NCI-H748 (cell line): ENCODE measurements around the gene LYSMD4.

Experiments
- DNase-seq: peaks from one replicate; lab custom pipeline; 2025; ENCODE audit not compliant: unreplicated experiment; lab: John Stamatoyannopoulos, UW

Gene LYSMD4

GRCh38 chr15:99731336-99732123 is 1.7 kb downstream of the LYSMD4 start:
- DNase-seq = no peak

DNA sequence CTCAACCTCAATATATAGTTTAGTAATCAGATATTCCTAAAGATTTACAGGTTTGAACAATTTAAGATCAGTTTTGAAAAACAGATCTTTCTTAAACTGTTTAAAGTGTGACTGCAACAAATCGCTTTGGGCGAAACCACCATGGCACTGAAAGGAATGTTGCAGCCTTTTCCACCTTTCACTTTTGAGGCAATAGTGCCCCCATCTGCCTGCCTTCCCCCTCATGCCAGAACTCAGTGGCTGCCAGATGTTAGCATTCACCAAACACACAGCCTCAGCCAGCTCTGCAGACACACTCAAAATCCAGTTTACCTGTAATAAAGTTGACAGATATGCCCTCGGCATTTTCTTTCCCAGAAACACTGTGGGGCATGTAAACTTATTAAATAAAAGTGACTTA is 3.3 kb downstream of the LYSMD4 start:
- peak; percentile 19 for DNase-seq

DNA sequence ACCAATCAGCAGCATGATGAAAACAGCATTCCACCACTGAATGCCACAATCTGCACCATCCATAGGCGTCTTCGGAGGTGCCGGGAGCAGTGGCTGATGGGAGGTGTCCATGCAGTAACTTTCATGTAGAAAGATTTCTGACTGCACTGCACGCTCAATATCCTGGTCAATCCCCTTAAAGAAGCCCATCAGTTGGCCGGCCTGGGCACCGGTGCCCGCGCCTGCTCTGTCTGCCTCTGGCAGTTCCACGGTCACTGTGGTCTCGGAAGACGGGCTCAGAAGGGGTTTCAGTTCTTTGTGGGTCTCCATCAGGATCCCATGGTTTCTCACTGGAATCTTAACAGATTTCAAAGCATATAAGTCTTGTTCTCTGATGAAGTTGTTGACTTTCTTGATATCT is 3.9 kb downstream of the LYSMD4 start:
- no peak for DNase-seq

GRCh38 chr15:99728916-99729315 is 4.3 kb downstream of the LYSMD4 start:
- DNase-seq = no peak

DNA sequence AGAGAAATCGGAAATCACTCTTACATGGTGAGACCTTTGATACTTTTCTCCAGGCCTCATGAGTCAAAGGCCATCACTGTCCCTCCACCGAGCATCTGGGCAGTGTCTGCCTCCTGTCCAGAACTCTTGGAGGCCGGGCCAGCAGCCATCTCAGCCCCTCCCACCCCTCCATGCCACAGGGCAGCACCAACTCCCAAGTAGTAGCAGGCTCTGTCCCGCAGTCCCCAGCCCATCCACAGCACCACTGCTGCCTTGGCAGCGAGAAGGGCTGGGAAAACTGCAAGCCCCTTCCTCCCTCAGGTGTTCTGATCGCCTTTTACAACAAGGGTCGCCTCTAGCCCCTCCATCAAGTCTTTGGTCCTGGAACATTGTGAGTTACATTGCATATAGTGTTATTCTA is 5.5 kb downstream of the LYSMD4 start:
- no peak for DNase-seq

DNA sequence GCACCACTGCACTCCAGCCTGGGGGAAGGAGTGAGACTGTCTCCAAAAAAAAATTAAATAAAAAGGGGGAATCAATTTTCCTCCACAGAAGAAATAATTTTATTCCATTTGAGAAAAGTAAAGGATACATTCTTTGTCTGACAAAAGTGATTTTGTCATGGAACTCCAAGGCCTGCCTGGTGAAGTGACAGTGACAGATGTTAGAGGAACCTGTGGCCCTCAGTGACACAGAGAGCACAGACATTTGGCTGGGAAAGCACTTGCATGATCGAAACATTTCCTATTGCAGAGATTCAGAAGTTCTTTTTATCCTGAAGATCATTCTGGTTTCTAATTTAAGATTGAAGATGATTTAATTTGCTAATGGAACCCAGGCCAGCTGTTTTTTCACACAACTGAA is 5.9 kb downstream of the LYSMD4 start:
- DNase-seq = no peak

- no peak for DNase-seq
Observed at GRCh38 chr15:99726333-99726732, 6.9 kb downstream of the LYSMD4 start.

DNA sequence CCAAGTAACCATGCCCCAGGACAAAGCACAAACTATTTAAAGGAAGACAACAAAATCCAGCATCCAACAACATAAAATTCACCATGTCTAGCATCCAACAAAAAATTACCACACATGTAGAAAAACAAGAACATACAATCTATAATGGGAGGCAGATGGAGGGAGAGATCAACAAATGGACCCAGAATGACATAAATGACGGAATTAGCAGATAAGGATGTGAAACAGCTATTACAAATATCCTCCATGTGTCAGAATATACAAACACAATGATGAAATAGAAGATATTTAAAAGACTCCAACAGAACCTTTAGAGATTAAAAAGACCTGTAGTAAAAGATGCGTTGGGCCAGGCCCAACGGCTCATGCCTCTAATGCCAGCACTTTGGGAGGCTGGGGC is 10.8 kb downstream of the LYSMD4 start:
- DNase-seq = no peak

DNA sequence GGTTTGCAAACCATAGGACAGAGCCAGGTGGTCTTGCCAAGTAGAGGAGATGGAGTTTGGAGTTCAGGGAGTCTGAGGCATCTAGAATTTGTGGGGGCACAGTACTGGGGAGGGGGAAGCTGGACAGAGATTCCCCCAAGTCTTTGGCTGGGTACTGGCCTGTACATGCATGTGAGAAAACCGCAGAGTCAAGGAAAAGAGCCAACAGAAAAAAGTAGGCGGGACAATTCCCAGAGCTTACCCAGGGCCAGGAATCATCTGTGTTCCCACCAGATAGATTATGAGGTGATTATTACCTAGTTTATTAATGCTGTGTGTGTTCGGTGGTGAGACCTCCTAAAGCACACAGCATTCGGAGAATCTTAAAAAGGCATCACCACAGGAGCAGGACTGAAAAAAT is 11.3 kb downstream of the LYSMD4 start:
- no peak for DNase-seq

GRCh38 chr15:99721104-99721778 is 12.0 kb downstream of the LYSMD4 start:
- DNase-seq = no peak

- no peak for DNase-seq
Observed at GRCh38 chr15:99720533-99720932, 12.7 kb downstream of the LYSMD4 start.

DNA sequence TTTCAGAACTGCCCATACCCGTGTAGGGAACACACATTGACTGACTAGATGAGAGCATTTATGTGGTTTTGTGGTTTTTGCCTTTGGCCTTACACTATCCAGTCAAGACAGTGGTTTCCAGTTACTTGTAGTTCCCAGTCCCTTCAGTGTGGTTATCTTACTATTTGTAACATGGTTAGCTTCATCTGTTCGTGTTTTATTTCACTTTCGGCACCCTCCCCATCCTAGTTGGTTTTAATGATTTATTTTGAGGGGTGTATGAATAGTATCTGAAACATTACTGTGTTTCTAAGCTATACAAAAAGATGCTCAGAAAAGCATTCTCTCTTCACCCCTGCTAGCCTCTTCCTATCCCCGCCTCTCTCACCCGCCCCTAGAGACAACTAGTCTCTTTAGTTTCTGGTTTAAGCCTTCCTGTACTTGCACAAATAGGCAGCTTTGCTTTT is 14.1 kb downstream of the LYSMD4 start:
- no peak for DNase-seq

- no peak for DNase-seq
Observed at GRCh38 chr15:99718421-99718820, 14.8 kb downstream of the LYSMD4 start.

- DNase-seq = no peak
Observed at GRCh38 chr15:99717161-99718009, 15.9 kb downstream of the LYSMD4 start.

DNA sequence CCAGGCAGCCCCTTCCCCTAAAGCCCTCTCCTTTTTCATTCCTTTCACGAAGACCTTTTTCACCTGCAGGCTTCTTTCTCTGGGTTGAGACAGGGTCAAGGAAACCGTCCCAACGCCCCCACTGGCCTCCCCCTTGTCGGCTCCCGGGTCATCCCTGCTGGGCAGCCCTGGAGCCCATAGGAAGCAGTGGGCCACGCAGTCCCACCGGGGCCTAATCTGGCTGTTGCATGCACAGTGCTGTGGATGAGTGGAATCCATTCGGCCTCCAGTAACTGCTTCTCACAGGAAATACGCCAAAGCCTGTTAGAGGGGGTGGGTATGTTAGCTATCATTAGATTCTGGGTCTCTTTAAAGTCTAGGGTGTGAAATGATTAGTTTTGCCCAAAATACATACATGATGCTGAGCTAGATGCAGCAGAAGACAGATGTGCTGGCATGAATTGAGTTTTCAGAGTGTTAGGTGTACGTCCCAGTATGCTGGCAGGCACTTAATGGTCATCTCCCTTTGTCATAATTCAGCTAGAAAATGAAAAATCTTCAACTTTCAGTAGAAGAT is 16.6 kb downstream of the LYSMD4 start:
- no peak for DNase-seq

DNA sequence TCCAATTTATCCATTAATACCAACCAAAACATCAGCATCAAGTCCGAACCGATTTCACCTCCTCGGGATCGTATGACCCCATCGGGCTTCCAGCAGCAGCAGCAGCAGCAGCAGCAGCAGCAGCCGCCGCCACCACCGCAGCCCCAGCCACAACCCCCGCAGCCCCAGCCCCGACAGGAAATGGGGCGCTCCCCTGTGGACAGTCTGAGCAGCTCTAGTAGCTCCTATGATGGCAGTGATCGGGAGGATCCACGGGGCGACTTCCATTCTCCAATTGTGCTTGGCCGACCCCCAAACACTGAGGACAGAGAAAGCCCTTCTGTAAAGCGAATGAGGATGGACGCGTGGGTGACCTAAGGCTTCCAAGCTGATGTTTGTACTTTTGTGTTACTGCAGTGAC is 20.8 kb downstream of the LYSMD4 start:
- DNase-seq = no peak

DNA sequence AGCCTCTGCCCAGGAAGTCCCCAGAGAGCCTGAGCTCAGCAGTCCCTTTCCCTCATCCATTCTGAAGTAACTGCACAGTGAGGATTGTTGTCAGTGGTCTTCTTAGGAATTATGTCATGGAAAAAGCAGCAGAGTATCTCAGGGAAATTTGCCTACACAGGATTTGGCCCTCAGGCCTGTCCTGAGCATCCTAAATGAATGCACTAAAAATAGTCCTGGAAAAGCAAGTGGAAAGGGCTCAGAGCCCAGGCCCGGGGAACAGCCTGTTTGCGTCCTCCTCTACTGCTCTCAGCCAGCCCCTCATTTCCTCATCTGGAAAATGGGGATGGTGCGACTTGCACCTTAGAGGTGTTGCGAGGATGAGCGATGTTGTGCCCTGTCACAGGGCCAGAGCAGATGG is 21.6 kb downstream of the LYSMD4 start:
- no peak for DNase-seq

- no peak for DNase-seq
Observed at GRCh38 chr15:99709243-99709986, 23.8 kb downstream of the LYSMD4 start.

GRCh38 chr15:99708563-99708962 is 24.7 kb downstream of the LYSMD4 start:
- DNase-seq = no peak

DNA sequence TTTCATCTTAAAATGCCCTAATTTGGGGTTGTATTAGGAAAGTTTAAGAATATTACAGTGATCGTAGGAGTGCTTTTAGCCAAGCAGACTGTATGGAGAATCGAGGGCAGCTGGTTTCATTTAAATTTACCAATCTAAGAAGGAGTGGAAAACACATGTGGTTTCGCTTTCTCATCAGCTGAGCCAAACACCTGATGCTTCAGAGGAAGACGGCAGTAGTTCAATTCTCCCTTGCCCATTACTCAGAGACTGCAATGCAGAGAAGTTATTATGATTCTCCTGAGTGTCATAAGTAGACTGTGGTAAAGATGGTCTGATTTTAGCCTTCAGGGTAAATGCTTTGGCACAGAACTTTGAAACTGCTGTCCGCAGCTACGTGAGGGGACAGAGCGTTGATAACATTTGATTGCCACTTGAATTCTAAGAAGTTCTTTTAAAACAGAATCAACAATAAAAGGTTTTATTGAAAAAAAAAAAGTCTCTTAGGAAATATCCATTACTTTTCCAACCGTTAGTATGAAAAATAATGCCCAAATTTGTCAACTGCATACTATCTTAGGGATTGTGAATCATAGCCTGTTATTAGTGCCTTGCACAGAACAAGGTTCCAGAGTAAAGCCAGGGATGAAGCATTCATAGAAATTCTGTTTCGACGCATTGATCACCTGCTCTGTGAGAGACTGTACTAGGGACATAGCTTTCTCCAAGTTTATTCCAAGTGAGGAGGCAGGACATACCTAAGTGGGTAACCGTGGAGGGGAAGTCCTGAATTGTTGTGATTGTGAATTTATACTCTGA is 25.6 kb downstream of the LYSMD4 start:
- no peak for DNase-seq
